Vagina (tissue), 2 donors: ENCODE results near the gene DHX34. TPM values are rescaled to one million over a fixed set of nuclear protein-coding genes. Genes with fewer than 3 reads are reported as not detected.
"Not testable (repeated sequence)": the region's sequence is repeated elsewhere in the genome, so short reads cannot be mapped to it uniquely, and the experiment has no call there.

Source experiments
- DNase-seq, 2 donors: peaks; one replicate each; pipeline ENCODE4 v3.0.0-alpha.2; 2017; ENCODE audit errors: extremely low spot score in 2 of 2
- H3K27ac ChIP-seq: fragments of 200-600 bp; sonication (generic); one replicate; pipeline ENCODE4 v1.5.1; 2019
- H3K27me3 ChIP-seq: fragments of 200-600 bp; sonication (generic); one replicate; pipeline ENCODE4 v1.5.1; 2019
- H3K36me3 ChIP-seq, 2 donors: fragments of 200-600 bp; sonication (generic); one replicate each; pipeline ENCODE4 v1.5.1; 2017 to 2019
- H3K4me1 ChIP-seq: fragments of 200-600 bp; sonication (generic); one replicate; pipeline ENCODE4 v1.5.1; 2019
- H3K4me3 ChIP-seq, 2 donors: fragments of 200-600 bp; sonication (generic); 1 replicate in 1 of 2; 2 replicates in 1 of 2; pipeline ENCODE4 v1.5.1; 2016 to 2019
- H3K9me3 ChIP-seq: fragments of 200-600 bp; sonication (generic); one replicate; pipeline ENCODE4 v1.5.1; 2019
- CTCF ChIP-seq, 3 experiments: fragments of 450-650 bp in 2 of 3; fragments of 200-600 bp in 1 of 3; sonication (generic) in 1 of 3; IDR thresholded peaks; one replicate each; pipeline ENCODE4 v1.5.1; 2017 to 2019; ENCODE audit warnings: antibody characterized with exemption in 3 of 3, mild to moderate bottlenecking in 2 of 3, moderate library complexity in 2 of 3
- POLR2A ChIP-seq, 2 donors: fragments of 450-650 bp; IDR thresholded peaks; one replicate each; pipeline ENCODE4 v1.6.1; 2017; ENCODE audit warnings: antibody characterized with exemption in 2 of 2, mild to moderate bottlenecking in 2 of 2, moderate library complexity in 2 of 2
- POLR2AphosphoS5 ChIP-seq, 2 donors: sonication (generic); formaldehyde crosslinking; IDR thresholded peaks; one replicate each; pipeline ENCODE4 v1.9.0; 2017; ENCODE audit warnings: antibody characterized with exemption in 2 of 2, mild to moderate bottlenecking in 2 of 2, low read depth in 1 of 2; ENCODE audit not compliant: insufficient read depth in 1 of 2
- intact Hi-C: fragments of 100-400 bp; cut with DNase I; formaldehyde crosslinking; loops from one replicate; pipeline ENCODE4 v1.15.1; 2023
- total RNA-seq: library from RNA; depleted of rRNA; stranded (reverse); fragments of >200 nt; gene quantifications from one replicate; pipeline ENCODE4 v1.2.3, GENCODE V29; 2016

DHX34 gene
- total RNA-seq, 1 donor from 2014 or later: 15.2 TPM

GRCh38 chr19:47324502-47324901 is 24.6 kb upstream of the DHX34 start:
- TF ChIP-seq CTCF (IDR thresholded peaks at IDR 0.05) (no peak), POLR2AphosphoS5 (IDR thresholded peaks at IDR 0.05; ENCODE audit: insufficient read depth in 1 of 2, low read depth in 1 of 2) (no peak), POLR2A (IDR thresholded peaks at IDR 0.05) (no peak)
- Histone ChIP-seq H3K27me3 (no peaks in the 10 kb centered on the region), H3K27ac (no peak overlapping the region), H3K36me3 (no peaks in the 10 kb centered on the region), H3K9me3 (no peaks in the 10 kb centered on the region), H3K4me3 (no peak overlapping the region), H3K4me1 (no peaks in the 10 kb centered on the region)
- intact Hi-C loops: no loop called here
- no peak for DNase-seq

- Histone ChIP-seq H3K27ac (no peak overlapping the region), H3K4me3 (no peak overlapping the region), H3K9me3 (no peaks in the 10 kb centered on the region)
These were observed 18.6 kb upstream of the DHX34 start for GRCh38 chr19:47330466-47330869.

GRCh38 chr19:47331490-47331889 is 17.6 kb upstream of the DHX34 start:
- intact Hi-C loops: no loop called here
- Histone ChIP-seq H3K4me3 (no peak overlapping the region), H3K4me1 (peaks cover under 1% of the 10 kb centered on the region), H3K27ac (no peak overlapping the region), H3K9me3 (no peaks in the 10 kb centered on the region), H3K36me3 (no peaks in the 10 kb centered on the region), H3K27me3 (no peaks in the 10 kb centered on the region)
- DNase-seq: no peak
- no peak for TF ChIP-seq POLR2A (IDR thresholded peaks at IDR 0.05)
- TF ChIP-seq POLR2AphosphoS5 (IDR thresholded peaks at IDR 0.05; ENCODE audit: insufficient read depth in 1 of 2, low read depth in 1 of 2): no peak
- no peak for TF ChIP-seq CTCF (IDR thresholded peaks at IDR 0.05)

More at GRCh38 chr19:47330466-47330869, 18.6 kb upstream of the DHX34 start:
- Histone ChIP-seq H3K4me1 (no peaks in the 10 kb centered on the region), H3K27me3 (no peaks in the 10 kb centered on the region), H3K36me3 (no peaks in the 10 kb centered on the region)
- DNase-seq: no peak
- TF ChIP-seq POLR2AphosphoS5 (IDR thresholded peaks at IDR 0.05; ENCODE audit: insufficient read depth in 1 of 2, low read depth in 1 of 2) (no peak), POLR2A (IDR thresholded peaks at IDR 0.05) (no peak), CTCF (IDR thresholded peaks at IDR 0.05) (no peak)
- intact Hi-C loops: no loop called here

- no peak within 1 kb of the TSS for H3K4me3 ChIP-seq
- TF ChIP-seq POLR2A (IDR thresholded peaks at IDR 0.05): no peak
- peak in 1 of 2 donors; percentile 37 for TF ChIP-seq POLR2AphosphoS5 (IDR thresholded peaks at IDR 0.05; ENCODE audit: insufficient read depth in 1 of 2, low read depth in 1 of 2)
- DNase-seq: no peak
- no peaks in the 10 kb centered on the region for H3K36me3 ChIP-seq
- peaks cover 6% of the 10 kb centered on the region for H3K4me1 ChIP-seq
- no peak within 1 kb of the TSS for H3K27ac ChIP-seq
- no peaks in the 10 kb centered on the region for H3K27me3 ChIP-seq
- intact Hi-C loops: no loop called here
- no peaks in the 10 kb centered on the region for H3K9me3 ChIP-seq
These were observed 17.1 kb upstream of the DHX34 start, which contains the start of gene C5AR2 for GRCh38 chr19:47331931-47332547. Gene C5AR2 (plus strand): TSS chr19:47332175. CDS start chr19:47340800, 8,625 bp downstream.

- H3K4me1 ChIP-seq, H3K9me3 ChIP-seq, H3K36me3 ChIP-seq, intact Hi-C loops, H3K27ac ChIP-seq, DNase-seq, H3K4me3 ChIP-seq, H3K27me3 ChIP-seq: not testable (repeated sequence)
These were observed 12.1 kb upstream of the DHX34 start for GRCh38 chr19:47336765-47337718.
